K562 (cell line): Measurements from ENCODE around the gene RTCA. TPM values are rescaled to one million over a fixed set of nuclear protein-coding genes. Genes with fewer than 3 reads are reported as not detected.

ENCODE experiments used
- ATAC-seq: fragments of 200-7000 bp; cut with Tn5 transposase; 3 replicates; pipeline ENCODE4 v1.9.1; 2020; ENCODE audit warnings: moderate library complexity
- BruUV-seq: library from RNA; stranded (reverse); fragments of 400-500 nt; replicated peaks from 2 replicates; lab custom pipeline; 2021; lab: Mats Ljungman, UMichigan
- CTCF ChIA-PET: fragments of 300-600 bp; formaldehyde crosslinking; extraction: SDS; loops from one replicate; lab custom pipeline; 2021; ENCODE audit warnings: low intra/inter-chr PET ratio; lab: Yijun Ruan, JAX
- POLR2A ChIA-PET: fragments of 300-600, 350-650 bp; sonication (Branson Sonifier 250); formaldehyde crosslinking; extraction: SDS; loops from one replicate; lab custom pipeline; 2021; ENCODE audit warnings: antibody characterized with exemption, inconsistent platforms; lab: Yijun Ruan, JAX
- DNase-seq, 4 experiments: peaks; one replicate each; pipeline versions ENCODE4 v3.0.0 to v3.0.0-alpha.2; 2011 to 2018; ENCODE audit warnings: low spot score in 3 of 4, mixed read lengths in 3 of 4; ENCODE audit errors: extremely low read depth in 1 of 4
- FAIRE-seq: peaks from 2 replicates; lab custom pipeline; 2011; peaks lifted over from hg19 to GRCh38; lab: Jason Lieb, UNC
- H2AFZ ChIP-seq: 2 replicates; pipeline ENCODE4 v1.6.0; 2011; ENCODE audit warnings: low read depth, low read length, control low read depth, inconsistent platforms
- H3K27ac ChIP-seq: fragments of 200-600 bp; 3 replicates; pipeline ENCODE4 v1.8.0; 2011; ENCODE audit warnings: low read depth, mild to moderate bottlenecking, control low read depth, inconsistent platforms, low read length, moderate library complexity, mixed read lengths; ENCODE audit errors: extremely low read depth
- H3K27me3 ChIP-seq, 2 experiments: fragments of 300-600 bp in 1 of 2; 2 replicates in 1 of 2; 3 replicates in 1 of 2; pipeline versions ENCODE4 v1.6.0 to v1.8.0; 2011; ENCODE audit warnings: inconsistent platforms in 2 of 2, low read length in 2 of 2, mild to moderate bottlenecking in 1 of 2, mixed read lengths in 1 of 2, moderate library complexity in 1 of 2; ENCODE audit not compliant: control insufficient read depth in 2 of 2, insufficient read depth in 2 of 2
- H3K36me3 ChIP-seq: fragments of 300-600 bp; 3 replicates; pipeline ENCODE4 v1.8.0; 2011; ENCODE audit warnings: mild to moderate bottlenecking, low read length, inconsistent platforms; ENCODE audit not compliant: control insufficient read depth, insufficient read depth
- H3K4me1 ChIP-seq, 2 experiments: fragments of 200-600 bp in 1 of 2; replicated peaks in 1 of 2; 2 replicates in 1 of 2; 3 replicates in 1 of 2; pipeline versions ENCODE4 v1.5.1 to v1.8.0; 2011; ENCODE audit warnings: inconsistent platforms in 2 of 2, low read length in 2 of 2, mild to moderate bottlenecking in 1 of 2, mixed read lengths in 1 of 2, moderate library complexity in 1 of 2; ENCODE audit not compliant: control insufficient read depth in 2 of 2, insufficient read depth in 2 of 2
- H3K4me2 ChIP-seq: 2 replicates; pipeline ENCODE4 v1.6.1; 2011; ENCODE audit warnings: low read length, control low read depth, inconsistent platforms, mixed read lengths; ENCODE audit not compliant: insufficient read depth
- H3K4me3 ChIP-seq: fragments of 200-600 bp; sonication (generic), shearing (Covaris generic); 2 replicates; pipeline ENCODE4 v1.5.1; 2016; ENCODE audit warnings: control low read depth, inconsistent platforms
- H3K79me2 ChIP-seq: fragments of 200-600 bp; 3 replicates; pipeline ENCODE4 v1.8.0; 2011; ENCODE audit warnings: low read length, inconsistent platforms; ENCODE audit not compliant: control insufficient read depth, insufficient read depth
- H3K9ac ChIP-seq, 2 experiments: 2 replicates each; pipeline versions ENCODE4 v1.6.0 to v1.6.1; 2011; ENCODE audit warnings: low read depth in 2 of 2, low read length in 2 of 2, control low read depth in 1 of 2, inconsistent platforms in 1 of 2, mild to moderate bottlenecking in 1 of 2, mixed read lengths in 1 of 2; ENCODE audit not compliant: insufficient read depth in 1 of 2
- H3K9me1 ChIP-seq: one replicate; pipeline ENCODE4 v1.6.0; 2011; ENCODE audit warnings: inconsistent platforms, mild to moderate bottlenecking, low read length, moderate library complexity; ENCODE audit not compliant: control insufficient read depth, insufficient read depth
- H3K9me3 ChIP-seq: replicated peaks from 2 replicates; pipeline ENCODE4 v1.5.1; 2011; ENCODE audit warnings: low read depth, low read length, inconsistent platforms; ENCODE audit not compliant: control insufficient read depth, insufficient read depth
- H4K20me1 ChIP-seq: replicated peaks from 2 replicates; pipeline ENCODE4 v1.6.1; 2011; ENCODE audit warnings: low read length, inconsistent platforms, mixed read lengths; ENCODE audit not compliant: control insufficient read depth, insufficient read depth
- CEBPG ChIP-seq, 3 experiments: fragments of 200-800 bp in 1 of 3; sonication (Bioruptor generic) in 1 of 3; sonication (generic) in 1 of 3; formaldehyde crosslinking in 1 of 3; IDR thresholded peaks in 2 of 3; conservative IDR thresholded peaks in 1 of 3; 2 replicates each; pipeline versions ENCODE4 v1.6.1 to v1.8.0; 2016 to 2022; ENCODE audit warnings: missing compliant biosample characterization in 2 of 3, missing genetic modification characterization in 2 of 3, mild to moderate bottlenecking in 1 of 3, missing genetic modification reagents in 1 of 3
- DMBX1 ChIP-seq: fragments of 250-450 bp; sonication (Bioruptor Pico); IDR thresholded peaks from 2 replicates; pipeline ENCODE4 v1.8.0; 2022; ENCODE audit warnings: inconsistent platforms, mild to moderate bottlenecking, moderate library complexity, borderline replicate concordance
- HMGN3 ChIP-seq: IDR thresholded peaks from 2 replicates; pipeline ENCODE4 v1.6.1; 2011; ENCODE audit warnings: borderline replicate concordance, low read depth, mild to moderate bottlenecking, mixed read lengths, low read length; ENCODE audit not compliant: insufficient read length; ENCODE audit errors: extremely low read depth
- LCOR ChIP-seq: sonication (generic); formaldehyde crosslinking; IDR thresholded peaks from 2 replicates; pipeline ENCODE4 v1.8.0; 2022; ENCODE audit warnings: mild to moderate bottlenecking, missing genetic modification reagents
- NCOA1 ChIP-seq: fragments of 450-650 bp; IDR thresholded peaks from 2 replicates; pipeline ENCODE4 v1.6.1; 2016; ENCODE audit warnings: low read depth
- NR0B1 ChIP-seq: fragments of 450-650 bp; IDR thresholded peaks from one replicate; pipeline ENCODE4 v1.6.1; 2018; ENCODE audit warnings: mild to moderate bottlenecking, moderate library complexity; ENCODE audit not compliant: partially characterized antibody
- RHOXF2B ChIP-seq: fragments of 250-450 bp; sonication (Bioruptor Pico); conservative IDR thresholded peaks from 2 replicates; pipeline ENCODE4 v1.5.1; 2021
- SETDB1 ChIP-seq: IDR thresholded peaks from one replicate; pipeline ENCODE4 v1.6.1; 2012; ENCODE audit warnings: low read length, control low read depth, inconsistent platforms
- SNIP1 ChIP-seq: fragments of 450-650 bp; IDR thresholded peaks from 2 replicates; pipeline ENCODE4 v1.7.1; 2017; ENCODE audit warnings: low read depth, mild to moderate bottlenecking
- TRIM28 ChIP-seq: fragments of 450-650 bp; IDR thresholded peaks from 2 replicates; pipeline ENCODE4 v1.6.1; 2017
- WHSC1 ChIP-seq: IDR thresholded peaks from one replicate; pipeline ENCODE4 v1.6.1; 2012; ENCODE audit warnings: low read length, control low read depth, inconsistent platforms
- ZNF12 ChIP-seq: sonication (generic); formaldehyde crosslinking; IDR thresholded peaks from 2 replicates; pipeline ENCODE4 v1.4.0; 2020; ENCODE audit warnings: mild to moderate bottlenecking, missing genetic modification reagents
- ZNF174 ChIP-seq: fragments of 250-450 bp; sonication (Bioruptor Pico); IDR thresholded peaks from 2 replicates; pipeline ENCODE4 v1.4.0; 2020; ENCODE audit warnings: mild to moderate bottlenecking
- ZNF384 ChIP-seq: IDR thresholded peaks from 2 replicates; pipeline ENCODE4 v1.6.1; 2012; ENCODE audit warnings: low read depth, low read length, improper control_type of control experiment
- ZNF41 ChIP-seq: fragments of 250-450 bp; sonication (Bioruptor Pico); conservative IDR thresholded peaks from 2 replicates; pipeline ENCODE4 v1.4.0; 2020; ENCODE audit warnings: mild to moderate bottlenecking
- in situ Hi-C: fragments of 300-500 bp; cut with MboI; formaldehyde crosslinking; loops from 4 replicates; pipeline ENCODE4 v1.15.0; 2018; ENCODE audit warnings: inconsistent platforms, mixed read lengths
- intact Hi-C: fragments of 100-400 bp; cut with micrococcal nuclease; formaldehyde crosslinking; loops from 2 replicates; pipeline ENCODE4 v1.14.2; 2022
- polyA plus RNA-seq, 8 experiments: library from polyadenylated mRNA; depleted of rRNA in 4 of 8; stranded (reverse) in 5 of 8; unstranded in 3 of 8; fragments of >200 nt; fragmentation: Nextera tagmentation in 2 of 8; fragmentation: Illumina TruSeq in 1 of 8; extraction: Ambion mirVana in 2 of 8; extraction: Trizol in 1 of 8; gene quantifications; 2 replicates each; pipeline versions ENCODE4 v1.2.1 to v1.2.3, GENCODE V29; 2011 to 2014; ENCODE audit warnings: inconsistent platforms in 1 of 8, missing spikeins in 1 of 8
- total RNA-seq, 7 experiments: library from RNA; depleted of rRNA in 6 of 7; stranded (reverse); fragments of >200 nt in 6 of 7; fragmentation: Illumina TruSeq in 2 of 7; extraction: Trizol in 2 of 7; gene quantifications; 2 replicates each; pipeline versions ENCODE4 v1.2.1 to v1.2.3, GENCODE V29; 2011 to 2021; ENCODE audit warnings: low replicate concordance in 1 of 7
- TF ChIP-seq, protein P1 (sequence below): IDR thresholded peaks from 3 replicates; pipeline ENCODE4 v1.6.1; 2011; ENCODE audit warnings: borderline replicate concordance, mild to moderate bottlenecking; ENCODE audit not compliant: insufficient read length, insufficient read depth
- TF ChIP-seq, protein P2 (sequence below): fragments of 200-800 bp; sonication (Bioruptor generic); IDR thresholded peaks from 2 replicates; pipeline ENCODE4 v1.6.1; 2017; ENCODE audit warnings: missing genetic modification characterization, missing compliant biosample characterization

RTCA gene
- total and polyA plus RNA-seq, 9 of the 15 experiments (the other 6 are each of a cell fraction or from before 2014, with no cell fraction given): 11.6 to 57.2 (median 43.2) TPM

DNA sequence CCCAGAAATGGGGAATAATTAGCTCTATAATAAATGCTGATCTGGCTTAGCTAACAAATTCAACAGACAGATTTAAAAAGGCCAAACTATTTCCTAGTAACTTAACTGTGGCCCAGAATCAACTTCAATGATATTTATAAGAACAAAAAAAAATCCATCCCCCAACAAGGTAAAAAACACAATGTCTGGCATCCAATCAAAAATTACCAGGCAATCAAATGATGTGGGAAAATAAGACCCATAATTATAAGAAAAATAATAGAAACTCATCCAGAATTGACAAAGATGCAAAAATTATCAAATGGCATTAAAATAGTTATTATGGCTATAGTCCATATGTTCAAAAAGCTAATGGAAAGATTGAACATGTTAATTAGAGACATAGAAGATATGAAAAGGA is 43.8 kb downstream of the RTCA start:
- BruUV-seq: no TSS peak
- no peak overlapping the region for H3K9ac ChIP-seq
- DNase-seq (no peak), FAIRE-seq (no peak), ATAC-seq (no peak)
- H3K9me1 ChIP-seq: no peaks in the 10 kb centered on the region
- peaks cover 3% of the 10 kb centered on the region; the same call in 1 of the 2 replicates for H3K9me3 ChIP-seq
- H3K27ac ChIP-seq: no peak overlapping the region
- intact Hi-C loops (no loop called here), in situ Hi-C loops (no loop called here)
- H2AFZ ChIP-seq: no peak overlapping the region
- TF ChIP-seq WHSC1 (no peak), HMGN3 (no peak), ZNF12 (CRISPR knock-in tag) (no peak), ZNF174 (CRISPR knock-in tag) (no peak), SNIP1 (no peak), DMBX1 (no peak), CEBPG (CRISPR knock-in tag; IDR thresholded peaks at IDR 0.05) (no peak), CEBPG (tag; conservative IDR thresholded peaks at IDR 0.05 in 1 of 2, IDR thresholded peaks at IDR 0.05 in 1 of 2) (no peak), ZNF384 (no peak), RHOXF2B (CRISPR knock-in tag) (no peak), NCOA1 (no peak), SETDB1 (no peak), LCOR (no peak), TRIM28 (no peak), ZNF41 (CRISPR knock-in tag) (no peak), NR0B1 (no peak)
- TF ChIP-seq, protein P1, sequence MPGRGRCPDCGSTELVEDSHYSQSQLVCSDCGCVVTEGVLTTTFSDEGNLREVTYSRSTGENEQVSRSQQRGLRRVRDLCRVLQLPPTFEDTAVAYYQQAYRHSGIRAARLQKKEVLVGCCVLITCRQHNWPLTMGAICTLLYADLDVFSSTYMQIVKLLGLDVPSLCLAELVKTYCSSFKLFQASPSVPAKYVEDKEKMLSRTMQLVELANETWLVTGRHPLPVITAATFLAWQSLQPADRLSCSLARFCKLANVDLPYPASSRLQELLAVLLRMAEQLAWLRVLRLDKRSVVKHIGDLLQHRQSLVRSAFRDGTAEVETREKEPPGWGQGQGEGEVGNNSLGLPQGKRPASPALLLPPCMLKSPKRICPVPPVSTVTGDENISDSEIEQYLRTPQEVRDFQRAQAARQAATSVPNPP: no peak
- TF ChIP-seq, protein P2, sequence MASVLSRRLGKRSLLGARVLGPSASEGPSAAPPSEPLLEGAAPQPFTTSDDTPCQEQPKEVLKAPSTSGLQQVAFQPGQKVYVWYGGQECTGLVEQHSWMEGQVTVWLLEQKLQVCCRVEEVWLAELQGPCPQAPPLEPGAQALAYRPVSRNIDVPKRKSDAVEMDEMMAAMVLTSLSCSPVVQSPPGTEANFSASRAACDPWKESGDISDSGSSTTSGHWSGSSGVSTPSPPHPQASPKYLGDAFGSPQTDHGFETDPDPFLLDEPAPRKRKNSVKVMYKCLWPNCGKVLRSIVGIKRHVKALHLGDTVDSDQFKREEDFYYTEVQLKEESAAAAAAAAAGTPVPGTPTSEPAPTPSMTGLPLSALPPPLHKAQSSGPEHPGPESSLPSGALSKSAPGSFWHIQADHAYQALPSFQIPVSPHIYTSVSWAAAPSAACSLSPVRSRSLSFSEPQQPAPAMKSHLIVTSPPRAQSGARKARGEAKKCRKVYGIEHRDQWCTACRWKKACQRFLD (CRISPR knock-in tag): no peak
- H3K79me2 ChIP-seq: no peaks in the 10 kb centered on the region
- no peaks in the 10 kb centered on the region for H3K4me1 ChIP-seq
- no peaks in the 10 kb centered on the region for H4K20me1 ChIP-seq
- ChIA-PET CTCF (no interaction called here), POLR2A (no interaction called here)
- no peak overlapping the region for H3K4me2 ChIP-seq
- no peak overlapping the region for H3K4me3 ChIP-seq
- no peaks in the 10 kb centered on the region for H3K27me3 ChIP-seq
- no peaks in the 10 kb centered on the region for H3K36me3 ChIP-seq
